GM21360 (cell line): ENCODE measurements around the gene NXF1.
"Not testable (repeated sequence)": the region's sequence is repeated elsewhere in the genome, so short reads cannot be mapped to it uniquely, and the experiment has no call there.

Experiments used
- ATAC-seq: cut with Tn5 transposase; IDR thresholded peaks from one replicate; pipeline ENCODE4 v1.9.1; 2021; ENCODE audit warnings: mild to moderate bottlenecking, moderate library complexity; ENCODE audit not compliant: unreplicated experiment

NXF1 gene

DNA sequence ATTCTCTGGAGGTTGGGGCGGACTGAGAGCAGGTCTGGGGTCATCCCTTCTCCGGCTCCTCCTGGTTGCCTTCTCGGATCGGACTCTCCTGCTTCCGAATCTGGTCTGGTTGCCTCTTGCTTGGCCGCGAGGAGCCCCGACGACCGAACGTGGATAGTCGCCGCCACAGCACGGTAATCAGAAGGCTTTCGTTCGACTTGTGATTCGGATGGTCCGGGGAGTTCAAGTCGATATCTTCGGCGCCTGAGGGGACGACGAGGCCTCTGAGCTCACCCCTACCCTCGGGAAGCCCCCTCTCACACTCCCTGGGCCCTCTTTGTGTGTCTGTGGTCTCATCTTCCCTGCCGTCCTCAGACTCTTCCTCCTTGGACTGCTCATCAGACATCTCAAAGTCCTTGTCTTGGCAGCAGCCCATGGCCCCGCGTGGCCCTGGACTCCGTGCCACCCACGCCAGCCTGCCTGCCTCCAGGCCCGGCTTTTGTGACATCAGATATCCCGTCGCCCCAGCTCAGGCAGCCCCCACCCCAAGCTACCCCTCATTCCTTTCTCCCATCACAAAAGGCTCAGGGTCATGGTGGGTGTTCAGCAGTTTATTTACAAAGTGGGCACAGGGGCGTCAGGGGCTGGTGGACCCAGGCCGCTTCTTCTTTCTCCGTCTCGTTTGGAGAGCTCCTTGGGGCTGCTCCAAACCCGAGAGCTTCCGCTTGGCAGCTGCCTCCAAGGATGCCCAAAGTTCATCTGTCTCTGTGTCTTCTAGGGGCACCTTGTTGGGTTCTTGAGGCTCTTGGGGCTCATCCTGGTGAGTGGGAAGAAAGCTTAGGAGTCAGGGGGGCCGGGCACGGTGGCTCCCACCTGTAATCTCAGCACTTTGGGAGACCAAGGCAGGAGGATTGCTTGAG, 27.3 kb upstream of the NXF1 start, which contains the start of gene TEX54:
TEX54 (minus strand) TSS at position 506 of the 899 bp plus-strand sequence.
- ATAC-seq, result peak; percentile 11

DNA sequence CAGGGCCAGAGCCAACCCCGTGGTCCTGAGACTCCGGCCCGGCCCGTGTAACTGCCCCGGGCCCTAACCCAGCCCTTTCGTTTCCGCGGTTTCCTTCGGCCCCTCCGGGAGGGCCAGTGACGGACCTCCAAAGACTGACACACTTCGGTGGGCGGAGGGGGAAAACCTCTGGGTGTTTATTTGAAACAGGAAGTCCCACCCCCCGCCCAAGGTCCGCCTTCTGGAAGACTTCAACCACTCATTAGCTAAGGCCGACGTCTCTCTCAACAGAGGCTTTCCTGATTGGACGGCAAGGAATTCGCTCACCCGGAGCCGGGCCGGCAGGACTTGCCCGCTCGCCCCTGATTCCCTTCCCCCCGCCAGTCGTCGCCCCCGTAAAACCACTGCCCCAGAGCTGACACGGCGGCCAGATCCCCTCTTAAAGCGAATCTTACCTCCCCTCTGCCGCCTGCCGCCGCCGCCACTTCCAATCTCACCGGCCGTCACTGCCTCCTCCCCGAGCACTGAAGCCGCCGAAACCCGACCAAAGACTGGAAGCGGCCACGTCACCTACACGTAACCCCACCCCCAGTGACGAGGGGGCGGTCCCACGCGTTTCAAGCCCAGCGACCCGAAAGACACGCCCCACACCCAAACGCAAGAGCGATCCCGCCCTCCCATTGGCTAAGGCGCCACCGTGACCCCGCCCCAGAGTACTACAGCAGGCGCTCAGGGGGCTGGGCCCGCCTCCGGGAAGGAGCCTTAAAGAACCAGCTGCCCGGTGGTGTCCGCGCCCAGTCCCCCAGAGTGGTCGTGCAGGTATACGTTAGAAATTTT, 26.5 kb upstream of the NXF1 start, which contains the start of gene STX5:
STX5 (minus strand) TSS at position 532 of the 816 bp plus-strand sequence. CDS start 808 bp downstream, outside the sequence.
- peak; percentile 67 for ATAC-seq

DNA sequence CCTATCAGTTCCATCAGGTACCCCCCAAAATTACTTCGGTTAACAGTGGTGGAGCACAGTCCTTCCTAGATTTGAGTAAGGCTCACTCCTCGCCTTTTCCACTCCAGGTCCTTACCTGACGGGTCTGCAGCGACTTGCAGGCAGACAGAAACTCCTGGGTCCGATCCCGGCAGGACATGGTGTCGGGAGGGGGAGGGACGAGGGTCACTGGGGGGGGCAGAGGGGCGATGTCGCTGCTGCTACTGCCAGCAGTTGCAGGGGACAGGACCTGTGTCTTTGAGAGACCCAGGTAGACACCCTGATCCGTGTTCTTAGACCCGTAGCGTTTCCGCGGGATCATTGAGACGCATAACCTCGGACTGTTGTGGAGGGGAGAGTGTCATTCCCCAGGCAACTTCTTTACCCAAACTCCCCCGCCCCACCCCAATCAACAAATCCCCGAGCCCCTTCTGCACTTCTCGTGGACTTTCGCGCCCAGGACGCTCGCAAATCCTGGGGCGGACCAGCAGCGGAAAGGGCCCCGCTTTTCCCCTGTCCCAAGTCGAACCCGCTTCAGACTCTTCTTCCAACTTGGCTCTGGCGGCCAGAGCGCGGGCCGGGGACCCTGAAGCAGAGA, 25.8 kb upstream of the NXF1 start:
- ATAC-seq, result no peak

DNA sequence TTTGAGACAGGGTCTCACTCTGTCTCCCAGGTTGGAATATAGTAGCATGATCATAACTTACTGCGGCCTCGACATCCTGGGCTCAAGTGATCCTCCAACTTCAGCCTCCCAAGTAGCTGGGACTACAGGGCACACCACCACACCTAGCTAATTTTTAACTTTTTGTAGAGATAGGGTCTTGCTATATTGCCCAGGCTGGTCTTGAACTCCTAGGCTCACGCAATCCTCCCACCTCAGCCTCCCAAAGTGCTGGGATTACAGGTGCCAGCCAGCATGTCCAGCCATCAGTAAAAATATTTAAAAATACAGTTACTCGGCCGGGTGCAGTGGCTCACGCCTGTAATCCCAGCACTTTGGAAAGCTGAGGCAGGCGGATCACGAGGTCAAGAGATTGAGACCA, 22.9 kb upstream of the NXF1 start:
- ATAC-seq, result not testable (repeated sequence)

DNA sequence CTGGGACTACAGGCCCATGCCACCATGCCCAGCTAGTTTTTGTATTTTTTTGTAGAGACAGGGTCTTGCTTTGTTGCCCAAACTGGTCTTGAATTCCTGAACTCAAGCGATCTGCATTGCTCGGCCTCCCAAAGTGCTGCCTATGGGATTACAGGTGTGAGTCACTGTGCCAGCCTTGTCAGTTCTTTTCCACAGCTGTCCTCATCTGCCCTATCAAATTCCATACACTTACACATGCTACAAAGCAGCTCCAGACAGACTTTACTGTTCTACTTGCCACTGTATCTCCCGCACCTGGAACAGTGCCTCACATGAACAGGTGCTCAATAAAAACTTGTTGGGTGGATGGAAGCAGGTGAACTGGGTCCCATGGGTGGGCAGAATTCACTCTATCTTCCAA, 18.4 kb upstream of the NXF1 start:
- ATAC-seq, result no peak

DNA sequence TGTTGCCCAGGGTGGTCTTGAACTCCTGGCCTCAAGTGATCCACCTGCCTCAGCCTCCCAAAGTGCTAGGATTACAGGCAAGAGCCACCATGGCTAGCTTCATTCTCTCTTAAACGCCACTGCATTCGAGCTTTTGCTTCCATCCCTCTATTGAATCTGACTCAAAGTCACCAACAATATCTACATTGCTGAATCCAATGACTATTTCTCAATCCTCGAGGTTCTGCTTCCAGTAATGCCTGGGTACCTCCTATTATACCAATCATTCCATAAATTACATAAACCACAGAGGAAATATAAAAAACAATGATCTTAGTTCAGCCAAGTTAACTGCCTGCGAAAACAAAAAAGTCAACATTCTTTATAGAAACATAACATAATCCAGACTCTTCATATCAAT, 11.9 kb upstream of the NXF1 start:
- no peak for ATAC-seq

DNA sequence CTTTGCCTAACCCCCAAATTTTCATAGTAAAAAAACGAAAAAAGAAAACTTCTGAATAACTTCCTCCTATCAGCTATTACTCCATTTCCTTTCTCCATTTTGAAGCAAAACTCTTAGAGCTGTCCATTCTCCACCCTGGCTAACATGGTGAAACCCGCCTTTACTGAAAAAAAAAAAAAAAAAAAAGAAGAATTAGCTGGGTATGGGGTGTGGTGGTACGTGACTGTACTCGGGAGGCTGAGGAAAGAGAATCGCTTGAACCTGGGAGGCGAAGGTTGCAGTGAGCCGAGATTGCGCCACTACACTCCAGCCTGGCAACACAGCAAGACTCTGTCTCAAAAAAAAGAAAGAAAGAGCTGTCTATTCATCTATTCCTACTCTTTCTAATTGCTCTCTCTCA, 11.3 kb upstream of the NXF1 start:
- no peak for ATAC-seq

DNA sequence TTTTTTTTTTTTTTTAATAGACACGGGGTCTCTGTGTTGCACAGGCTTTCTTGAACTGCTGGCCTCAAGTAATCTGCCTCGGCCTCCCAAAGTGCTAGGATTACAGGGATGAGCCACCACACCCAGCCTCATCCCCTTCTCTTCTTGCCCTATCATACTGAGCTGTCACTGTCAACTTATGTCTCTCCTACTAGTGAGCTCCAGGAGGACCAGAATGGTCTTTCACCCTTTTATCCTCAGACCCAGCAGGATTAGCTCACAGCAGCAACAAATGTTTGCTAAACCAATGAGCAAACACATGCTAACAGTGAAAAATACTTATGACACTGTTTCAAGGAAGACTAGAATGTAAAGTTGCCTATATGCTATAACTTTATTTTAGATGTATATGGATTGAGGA, 6.4 kb upstream of the NXF1 start:
- no peak for ATAC-seq

DNA sequence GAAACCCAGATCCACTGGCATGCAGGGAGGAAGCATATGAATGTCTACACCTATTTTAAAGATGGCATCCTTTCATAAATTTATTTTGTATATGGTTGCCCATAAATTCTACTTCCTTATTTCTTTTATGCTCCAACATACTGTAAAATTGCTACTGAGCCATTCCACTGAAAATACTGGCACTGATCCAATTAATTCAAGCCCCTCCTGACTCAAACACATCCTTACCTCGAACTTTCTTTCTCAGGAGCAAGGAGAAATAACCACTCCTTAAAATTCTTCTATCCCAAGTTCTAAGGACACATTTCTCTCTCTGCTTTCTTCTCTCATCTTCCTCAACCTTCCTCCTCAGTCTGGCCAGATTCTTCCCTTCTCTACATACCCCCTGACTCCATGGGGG, 5.5 kb upstream of the NXF1 start:
- no peak for ATAC-seq

DNA sequence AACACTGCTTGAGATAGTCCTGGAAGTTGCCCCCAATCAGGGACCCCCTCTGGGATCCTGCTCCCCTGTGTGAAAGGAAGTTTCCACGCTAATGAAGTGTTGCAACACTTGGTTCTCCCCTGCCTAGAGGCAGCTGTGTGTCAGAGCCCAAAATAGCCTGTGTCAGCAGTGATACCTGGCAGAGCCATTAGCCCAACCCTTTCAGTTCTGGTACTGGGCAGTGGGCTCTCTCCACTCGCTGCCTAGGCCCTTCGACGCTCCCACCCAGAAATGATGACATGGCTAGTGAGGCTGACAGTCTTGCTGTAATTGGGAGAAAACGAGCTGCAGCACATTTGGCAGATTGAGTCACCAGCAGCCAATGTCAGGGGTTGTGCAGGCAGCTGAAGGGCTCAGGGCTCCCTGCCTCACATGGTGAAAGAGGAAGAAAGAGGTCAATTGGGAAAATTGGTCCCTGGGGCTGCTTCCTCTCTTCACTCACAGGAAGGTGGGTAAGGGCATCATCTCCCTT, 1.4 kb upstream of the NXF1 start:
- no peak for ATAC-seq

DNA sequence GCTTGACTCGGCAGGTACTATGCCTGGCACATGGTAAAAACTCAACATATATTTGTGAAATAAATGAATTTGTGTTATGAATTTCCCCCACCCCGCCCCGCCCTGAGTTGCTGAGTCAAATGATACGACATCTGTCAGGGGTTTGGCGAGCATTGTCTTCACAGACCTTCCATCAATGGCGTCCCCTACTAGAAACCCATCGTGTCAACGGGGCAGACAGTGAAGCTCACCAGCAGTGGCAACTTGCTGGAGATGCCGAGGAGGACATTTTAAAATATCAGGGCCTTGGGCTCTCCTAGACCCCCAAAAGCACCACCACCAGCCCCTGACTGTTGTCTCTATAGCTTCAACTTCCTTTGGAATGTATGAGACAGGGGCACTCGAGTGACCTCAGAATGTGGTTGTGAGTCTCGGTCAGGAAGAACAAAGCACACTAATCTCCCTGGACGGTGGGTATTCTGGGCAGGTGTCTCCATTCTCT, 761 bp upstream of the NXF1 start:
- no peak for ATAC-seq

DNA sequence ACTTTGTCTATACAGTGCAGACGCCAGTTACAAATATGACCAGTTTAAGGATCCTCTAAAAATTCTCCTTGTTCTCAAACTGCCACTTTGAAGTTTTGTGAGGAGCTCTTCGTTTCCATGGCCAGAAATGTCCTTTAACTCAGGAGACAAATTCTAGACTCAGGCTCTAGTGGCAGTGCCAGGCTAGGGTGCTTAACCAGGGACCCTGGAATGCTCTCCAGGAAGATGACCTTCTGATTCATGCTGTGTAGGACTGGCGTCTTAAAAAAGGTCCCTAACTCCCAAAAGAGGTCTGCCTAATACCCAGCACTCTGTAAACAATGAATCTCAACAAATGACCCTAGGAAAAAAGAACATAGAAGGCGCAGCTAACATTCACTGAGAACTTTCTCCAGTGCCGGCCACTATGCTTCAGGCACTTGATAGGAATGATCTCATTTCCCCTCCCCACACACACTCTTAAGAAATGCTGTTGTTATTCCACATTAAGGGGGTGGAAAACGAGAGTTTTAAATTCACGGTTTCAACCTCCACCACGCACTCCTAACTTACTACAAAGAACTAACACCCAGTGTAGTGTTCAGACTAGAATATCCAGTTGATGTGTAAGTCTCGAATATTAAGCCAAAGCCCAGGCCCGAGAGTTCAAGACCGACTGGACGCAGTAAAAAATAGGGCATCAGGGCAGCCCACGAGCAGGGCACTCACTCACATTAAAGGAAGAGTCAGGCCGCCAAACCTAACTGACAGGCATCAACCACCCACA, 747 bp downstream of the NXF1 start:
- peak; percentile 8 for ATAC-seq

DNA sequence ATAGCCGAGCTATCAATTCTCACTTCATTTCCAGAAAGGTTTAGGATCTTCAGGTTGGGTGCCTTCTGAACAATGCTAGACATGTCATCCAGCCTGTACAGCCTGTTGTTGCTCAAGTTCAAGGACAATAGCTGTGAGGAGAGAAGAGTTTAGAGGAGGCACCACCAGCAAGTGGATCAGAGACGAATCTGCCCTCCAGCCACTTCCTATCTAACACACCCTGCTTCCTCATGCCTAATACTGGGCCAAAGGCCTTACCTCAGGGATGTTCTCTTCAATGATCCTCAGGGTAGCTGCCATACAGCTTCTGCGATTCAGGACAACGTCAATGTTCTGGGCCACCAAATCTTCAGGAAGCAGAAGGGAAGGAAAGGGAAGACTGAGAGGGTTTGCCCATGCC, 4.2 kb downstream of the NXF1 start:
- ATAC-seq, result no peak

DNA sequence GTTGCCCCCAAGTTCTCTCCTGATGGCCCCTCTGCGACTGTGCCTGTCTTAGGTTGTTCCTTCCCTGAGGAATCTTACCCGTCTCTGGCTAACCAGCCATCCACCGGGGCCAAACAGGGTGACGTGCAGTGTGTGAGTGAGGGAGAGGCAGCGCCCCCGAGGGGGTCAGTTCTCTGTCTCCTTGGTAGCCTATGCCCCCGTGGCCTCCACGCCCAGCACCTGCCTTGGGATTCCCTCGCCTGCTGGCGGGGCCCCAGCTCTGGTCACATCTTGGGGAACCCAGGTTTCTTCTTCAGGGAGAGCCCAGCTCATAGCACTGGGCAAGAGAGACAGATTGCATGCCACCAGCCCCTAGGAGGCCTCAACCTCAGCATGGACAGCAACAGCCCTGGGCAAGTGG, 5.8 kb downstream of the NXF1 start:
- no peak for ATAC-seq

DNA sequence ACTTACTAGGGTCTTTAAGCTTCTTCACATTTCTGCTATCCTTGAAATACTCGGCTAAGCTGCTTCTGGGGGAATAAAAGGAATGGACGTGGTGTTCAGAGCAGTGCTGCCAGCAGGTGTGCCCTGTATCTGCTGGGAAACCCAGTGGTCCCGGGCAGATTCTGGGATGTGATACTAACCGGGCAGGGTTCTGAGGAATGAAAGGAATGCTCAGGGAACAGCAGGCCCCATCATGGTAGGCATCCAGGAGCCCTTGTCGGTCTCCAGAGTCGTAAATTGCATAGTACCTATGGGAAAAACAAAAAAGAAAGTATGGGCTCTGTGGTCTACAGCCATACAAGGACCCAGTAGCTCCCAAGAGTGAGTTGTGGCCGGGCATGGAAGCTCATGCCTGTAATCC, 9.0 kb downstream of the NXF1 start:
- no peak for ATAC-seq

DNA sequence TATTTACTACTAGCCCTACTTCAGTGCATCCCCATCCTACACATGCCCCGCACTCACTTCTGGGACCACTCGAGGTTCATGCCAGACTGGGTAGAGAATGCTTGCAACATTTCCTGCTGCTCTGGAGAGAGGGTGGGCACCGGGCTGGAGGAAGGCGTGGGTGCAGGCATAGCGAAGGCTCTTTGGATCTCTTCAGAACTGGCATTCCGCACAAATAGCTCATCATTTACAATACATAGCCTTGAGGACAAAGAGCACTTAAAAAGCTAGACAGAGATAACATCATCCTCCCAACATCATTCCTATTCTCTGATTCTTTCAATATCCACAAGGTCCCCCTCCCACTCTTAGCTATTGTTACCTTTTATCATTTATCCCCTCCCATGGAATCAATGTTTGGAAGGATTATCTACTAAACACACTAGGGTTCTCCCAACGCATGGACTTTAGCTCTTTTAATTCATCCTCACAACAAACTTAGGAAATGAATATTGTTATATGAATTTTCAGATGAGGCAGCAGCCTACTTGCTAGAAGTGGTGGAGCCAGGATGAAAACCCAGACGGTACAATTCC, 11.0 kb downstream of the NXF1 start:
- no peak for ATAC-seq

DNA sequence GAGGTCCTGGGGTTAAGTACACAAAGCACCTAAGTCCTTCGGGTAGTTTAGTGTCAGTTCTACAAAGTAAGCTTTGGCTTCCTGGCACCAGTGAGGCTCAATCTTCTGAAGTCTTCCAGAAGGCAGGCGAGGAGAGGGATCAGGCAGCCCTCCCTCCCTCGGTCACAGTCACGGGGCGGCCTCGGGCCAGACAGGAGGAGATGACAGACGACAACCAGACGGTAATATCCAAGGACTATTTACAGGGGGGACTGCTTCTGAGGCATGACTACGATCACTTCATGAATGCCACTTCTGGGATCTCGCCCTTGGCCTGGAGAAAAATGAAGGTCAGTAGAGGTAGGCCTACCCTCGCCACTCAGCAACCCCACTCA, 13.1 kb downstream of the NXF1 start:
- no peak for ATAC-seq

DNA sequence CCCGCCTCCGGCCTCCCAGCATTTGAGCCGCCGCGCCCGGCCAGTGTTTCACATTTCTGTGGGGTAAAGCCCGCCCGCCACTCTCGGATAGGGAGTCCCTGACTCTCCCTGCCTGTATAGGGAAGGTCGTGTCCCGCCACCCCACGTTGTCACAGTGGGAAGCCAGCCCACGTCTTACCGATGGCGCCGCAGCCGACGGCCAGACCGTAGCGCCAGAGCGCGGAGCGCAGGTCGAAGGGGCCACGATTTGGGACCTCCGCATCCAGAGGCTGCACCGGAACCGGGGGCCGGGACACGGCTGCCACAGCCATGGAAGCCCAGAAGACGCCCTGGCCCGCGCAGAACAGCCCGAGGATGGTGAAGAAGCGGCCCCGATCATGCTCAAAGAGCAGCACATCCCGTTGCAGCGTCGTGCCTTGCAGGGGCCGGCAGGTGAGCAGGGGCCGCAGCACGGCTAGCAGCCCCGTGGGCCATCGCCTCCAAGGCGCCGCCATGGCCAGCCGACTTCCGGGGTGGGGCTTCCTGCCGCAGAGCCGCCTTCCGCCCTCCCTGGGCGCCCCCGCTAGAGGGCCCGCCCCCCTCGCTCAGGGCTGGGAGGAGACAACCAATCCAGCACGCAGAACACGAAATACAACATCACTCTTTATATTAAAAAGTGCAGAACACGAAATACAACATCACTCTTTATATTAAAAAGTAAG, 13.6 kb downstream of the NXF1 start, which contains the start of gene TMEM223:
TMEM223 (minus strand) TSS at position 506 of the 701 bp plus-strand sequence; CDS start at position 494, 12 bp downstream.
- ATAC-seq, result peak; percentile 58

DNA sequence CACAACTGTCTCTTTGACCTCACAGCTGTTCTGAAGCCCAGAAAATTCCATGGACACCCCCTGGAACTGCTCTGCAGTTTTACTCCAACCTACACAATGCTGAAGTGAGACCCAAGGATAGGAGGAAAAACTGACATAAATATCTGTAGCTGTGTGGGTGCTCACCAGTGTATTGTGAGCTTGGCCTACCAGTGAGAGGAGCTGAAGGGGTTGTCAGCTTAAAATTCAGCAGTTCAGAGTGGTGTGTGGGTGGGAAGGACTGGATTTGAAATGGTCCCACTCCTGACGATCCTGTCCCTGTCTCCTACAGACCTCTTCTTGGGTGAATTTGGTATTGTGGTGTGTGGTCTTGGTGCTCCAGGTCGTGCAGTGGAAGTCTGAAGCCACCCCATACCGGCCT, 15.7 kb downstream of the NXF1 start:
- ATAC-seq, result no peak
